BE2C (cell line): ENCODE measurements around the gene NODAL.

Source experiments
- DNase-seq: peaks from one replicate; pipeline ENCODE4 v3.0.0-alpha.2; 2020
- H3K27me3 ChIP-seq: fragments of 250-450 bp; sonication (Bioruptor Pico); 2 replicates; pipeline ENCODE4 v1.5.1; 2020; ENCODE audit warnings: mild to moderate bottlenecking
- H3K36me3 ChIP-seq: fragments of 250-450 bp; sonication (Bioruptor Pico); 2 replicates; pipeline ENCODE4 v1.5.1; 2020; ENCODE audit warnings: mild to moderate bottlenecking
- H3K4me1 ChIP-seq: fragments of 250-450 bp; sonication (Bioruptor Pico); 2 replicates; pipeline ENCODE4 v1.5.1; 2020
- H3K4me3 ChIP-seq: 2 replicates; pipeline ENCODE4 v1.5.1; 2011; ENCODE audit warnings: low read depth, low read length
- H3K9me3 ChIP-seq: fragments of 250-450 bp; sonication (Bioruptor Pico); 2 replicates; pipeline ENCODE4 v1.5.1; 2020
- CTCF ChIP-seq: IDR thresholded peaks from 2 replicates; pipeline ENCODE4 v1.5.1; 2012; ENCODE audit warnings: mild to moderate bottlenecking, low read depth, low read length

The NODAL gene

GRCh38 chr10:70445718-70446657 lies 4.5 kb upstream of the NODAL start:
- no peak for TF ChIP-seq CTCF
- Histone ChIP-seq H3K4me1 (no peaks in the 10 kb centered on the region), H3K27me3 (peaks cover 17% of the 10 kb centered on the region), H3K36me3 (no peaks in the 10 kb centered on the region), H3K9me3 (no peaks in the 10 kb centered on the region), H3K4me3 (no peak overlapping the region)
- DNase-seq = no peak

- no peaks in the 10 kb centered on the region for H3K4me1 ChIP-seq
- H3K27me3 ChIP-seq = peaks cover 29% of the 10 kb centered on the region
- no peak for DNase-seq
Measured at GRCh38 chr10:70444744-70445143, 3.3 kb upstream of the NODAL start.

GRCh38 chr10:70442332-70442988 lies 979 bp upstream of the NODAL start:
- Histone ChIP-seq H3K9me3 (no peaks in the 10 kb centered on the region), H3K27me3 (peaks cover 34% of the 10 kb centered on the region), H3K4me3 (no peak overlapping the region), H3K36me3 (no peaks in the 10 kb centered on the region), H3K4me1 (no peaks in the 10 kb centered on the region)
- no peak for DNase-seq
- no peak for TF ChIP-seq CTCF

More at GRCh38 chr10:70444744-70445143, 3.3 kb upstream of the NODAL start:
- Histone ChIP-seq H3K36me3 (no peaks in the 10 kb centered on the region), H3K4me3 (no peak overlapping the region), H3K9me3 (no peaks in the 10 kb centered on the region)
- no peak for TF ChIP-seq CTCF

GRCh38 chr10:70441895-70442309 lies 421 bp upstream of the NODAL start:
- Histone ChIP-seq H3K4me1 (no peaks in the 10 kb centered on the region), H3K4me3 (no peak overlapping the region)

GRCh38 chr10:70440296-70441160 lies 953 bp downstream of the NODAL start:
- Histone ChIP-seq H3K4me3 (no peak overlapping the region; the same call in 1 of the 2 replicates), H3K9me3 (no peaks in the 10 kb centered on the region), H3K4me1 (no peaks in the 10 kb centered on the region), H3K27me3 (peaks cover 34% of the 10 kb centered on the region), H3K36me3 (no peaks in the 10 kb centered on the region)
- no peak for TF ChIP-seq CTCF
- no peak for DNase-seq

More at GRCh38 chr10:70441895-70442309, 421 bp upstream of the NODAL start:
- TF ChIP-seq CTCF = no peak
- DNase-seq = no peak
- H3K36me3 ChIP-seq = no peaks in the 10 kb centered on the region
- no peaks in the 10 kb centered on the region for H3K9me3 ChIP-seq
- peaks cover 34% of the 10 kb centered on the region for H3K27me3 ChIP-seq
